ENCODE data around the gene USP47. TPM values are rescaled to one million over a fixed set of nuclear protein-coding genes. Genes with fewer than 3 reads are reported as not detected.

USP47 gene
- total and polyA plus RNA-seq, 2 of the 8 experiments (the other 6 are each of a cell fraction or from before 2014, with no cell fraction given) = 4.2 to 21.3 TPM

DNA sequence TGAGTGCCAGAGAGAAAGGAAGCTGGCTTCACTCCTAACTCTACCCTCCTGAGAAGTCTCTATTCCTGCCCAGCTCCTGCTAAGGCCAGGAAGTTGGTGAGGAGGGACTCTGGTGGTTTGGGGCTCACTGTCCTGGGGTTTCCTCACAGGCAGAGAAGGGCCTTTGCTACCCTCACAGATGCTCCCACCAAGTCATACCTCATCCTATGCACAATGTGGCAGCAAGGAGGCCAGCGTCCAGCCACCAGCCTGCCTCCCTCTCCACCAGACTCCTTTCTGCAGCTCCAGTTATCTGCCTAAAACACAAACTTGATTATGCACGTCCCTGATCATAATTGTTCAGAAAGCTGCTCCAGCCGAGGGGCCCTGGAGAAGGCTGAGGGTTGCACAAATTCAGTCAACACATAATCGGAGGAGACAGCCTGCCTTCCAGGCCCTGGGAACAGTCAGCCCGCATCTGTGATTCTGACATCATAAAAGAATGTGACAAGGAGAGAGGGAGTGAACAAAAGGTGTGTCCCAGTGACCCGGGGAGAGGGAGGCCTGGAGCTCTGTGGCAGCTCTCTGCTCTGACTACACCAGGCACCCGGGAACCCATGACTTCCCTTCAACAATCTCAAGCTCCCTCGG is 137.8 kb downstream of the USP47 start:
- no peak overlapping the region for H3K4me3 ChIP-seq (ENCODE audit: extremely low read depth in 1 of 4, insufficient read depth in 2 of 4, low read depth in 3 of 4, low read length in 4 of 4)
- no peak for DNase-seq (ENCODE audit: low read depth in 1 of 2, low spot score in 2 of 2)
- H4K20me1 ChIP-seq (replicated peaks in 1 of 2; ENCODE audit: control insufficient read depth in 1 of 2, insufficient read depth in 2 of 2, low read length in 2 of 2) = no peaks in the 10 kb centered on the region
- H3K14ac ChIP-seq (ENCODE audit: insufficient read length) = no peak overlapping the region
- no peak overlapping the region for H4K91ac ChIP-seq (replicated peaks; ENCODE audit: insufficient read length, low read length)
- H2BK120ac ChIP-seq (replicated peaks; ENCODE audit: low read depth, low read length) = no peak overlapping the region
- no peak overlapping the region for H3K4ac ChIP-seq (replicated peaks; ENCODE audit: insufficient read length, low read depth, low read length)
- no peak overlapping the region for H3K4me2 ChIP-seq (ENCODE audit: insufficient read depth in 1 of 2, low read depth in 2 of 2, low read length in 2 of 2)
- 81% methylated on average over 8 of the region's 8 CpGs; no CpG with 5 or more reads in 1 of the 2 experiments for whole genome bisulfite sequencing, 2 experiments (ENCODE audit: extremely low coverage in 1 of 2, insufficient coverage in 1 of 2, insufficient read length in 1 of 2, insufficient replicate concordance in 2 of 2, low coverage in 1 of 2, low lambda C conversion rate in 2 of 2, missing lambda C conversion rate in 1 of 2)
- no peaks in the 10 kb centered on the region for H3K36me3 ChIP-seq (ENCODE audit: control insufficient read depth in 2 of 4, insufficient read depth in 4 of 4, low read length in 3 of 4)
- H2AK5ac ChIP-seq (ENCODE audit: low read depth, low read length) = no peak overlapping the region
- H4K8ac ChIP-seq (ENCODE audit: extremely low read depth, insufficient read depth, low read length) = no peak overlapping the region
- no peak overlapping the region for H2AFZ ChIP-seq (ENCODE audit: low read length)
- no peak overlapping the region for H3K23ac ChIP-seq (ENCODE audit: insufficient read length)
- H2BK12ac ChIP-seq (ENCODE audit: low read depth, low read length) = no peak overlapping the region
- H2BK15ac ChIP-seq (ENCODE audit: low read length) = no peak overlapping the region
- H3K27ac ChIP-seq (ENCODE audit: low read depth, low read length) = no peak overlapping the region
- no peak overlapping the region for H2BK20ac ChIP-seq (ENCODE audit: low read length)
- H3K4me1 ChIP-seq (replicated peaks in 1 of 4; ENCODE audit: control insufficient read depth in 3 of 4, insufficient read depth in 4 of 4, low read length in 3 of 4) = peaks cover 0 to 3% (median 2%) of the 10 kb centered on the region in 4 experiments; a peak in 4 of 7 replicates
- CTCF ChIA-PET (ENCODE audit: partially characterized antibody) = interaction anchor here (0.8 to 5.4 kb wide), 9 partner anchors 11 to 257 kb away, joined by 3 to 63 read pairs (median 3); no protein-coding TSS in a partner anchor
- H3K79me1 ChIP-seq (ENCODE audit: low read depth, low read length) = no peaks in the 10 kb centered on the region
- no peaks in the 10 kb centered on the region for H3K79me2 ChIP-seq (ENCODE audit: control insufficient read depth in 1 of 2, insufficient read depth in 2 of 2, low read length in 2 of 2)
- H3K56ac ChIP-seq (replicated peaks; ENCODE audit: insufficient read length, low read depth, low read length) = no peak overlapping the region
- no peak for FAIRE-seq
- H3K9me3 ChIP-seq (ENCODE audit: insufficient read depth in 2 of 2, low read depth in 1 of 2, low read length in 1 of 2) = no peaks in the 10 kb centered on the region
- H3K23me2 ChIP-seq (ENCODE audit: low read depth, low read length) = no peaks in the 10 kb centered on the region
- H2BK5ac ChIP-seq (ENCODE audit: low read depth, low read length) = no peak overlapping the region
- POLR2A ChIA-PET (ENCODE audit: partially characterized antibody) = interaction anchor here (0.6 kb wide), 1 partner anchor 15 kb away, joined by 3 read pairs; no protein-coding TSS in a partner anchor
- H4K5ac ChIP-seq (ENCODE audit: insufficient read length, low read depth, low read length) = no peak overlapping the region
- H3K9ac ChIP-seq (replicated peaks in 1 of 4; ENCODE audit: extremely low read depth in 1 of 4, low read depth in 3 of 4, low read length in 3 of 4) = no peak overlapping the region
- no peak overlapping the region for H3K18ac ChIP-seq (ENCODE audit: extremely low read depth, low read length)
- no peaks in the 10 kb centered on the region for H3K27me3 ChIP-seq (replicated peaks in 1 of 4; ENCODE audit: control insufficient read depth in 3 of 4, extremely low read depth in 1 of 4, insufficient read depth in 3 of 4, low read length in 3 of 4)
- TF ChIP-seq POLR2A (IDR thresholded peaks at IDR 0.05; ENCODE audit: control extremely low read depth in 1 of 2, low read depth in 2 of 2, low read length in 2 of 2) = no peak
